Measurements from ENCODE around the gene RNF111. TPM values are rescaled to one million over a fixed set of nuclear protein-coding genes. Genes with fewer than 3 reads are reported as not detected.
A peak's percentile ranks its signal among the peaks of the same experiment; 100 is the strongest.

RNF111 gene
- total and polyA plus RNA-seq, 2 donors (not counting 1 experiment from before 2014, with no cell fraction given), result 19.3 to 20.9 TPM

GRCh38 chr15:59104602-59104911 is 117.1 kb downstream of the RNF111 start:
- Histone ChIP-seq H3K79me2 (ENCODE audit: control insufficient read depth, insufficient read depth, low read length) (peaks cover 26% of the 10 kb centered on the region), H3K27ac (ENCODE audit: insufficient read depth, low read length) (peak overlapping the region; percentile 86), H4K20me1 (ENCODE audit: control insufficient read depth, extremely low read depth, insufficient read depth, low read length) (no peaks in the 10 kb centered on the region), H3K9me3 (ENCODE audit: control insufficient read depth, insufficient read depth, low read depth, low read length) (no peaks in the 10 kb centered on the region), H3K9ac (ENCODE audit: insufficient read depth, low read length) (peak overlapping the region; percentile 32), H3K27me3 (ENCODE audit: control insufficient read depth, insufficient read depth, low read length) (no peaks in the 10 kb centered on the region), H3K4me2 (ENCODE audit: extremely low read depth, insufficient read depth, low read length) (peak overlapping the region; percentile 92), H3K4me1 (ENCODE audit: control insufficient read depth, extremely low read depth, insufficient read depth, low read length) (no peaks in the 10 kb centered on the region), H2AFZ (ENCODE audit: low read length) (peak overlapping the region; percentile 82), H3K4me3 (replicated peaks in 1 of 4; ENCODE audit: control extremely low read depth in 1 of 4, insufficient read depth in 1 of 4, low read depth in 3 of 4, low read length in 4 of 4) (peak overlapping the region; percentile 56 to 88 (median 84)), H3K36me3 (ENCODE audit: control insufficient read depth, insufficient read depth, low read length) (peaks cover 7% of the 10 kb centered on the region)
- no peak for DNase-seq (ENCODE audit: low read depth in 2 of 2)
- TF ChIP-seq CTCF (conservative IDR thresholded peaks at IDR 0.05 in 1 of 2, IDR thresholded peaks at IDR 0.05 in 1 of 2; ENCODE audit: low read depth in 1 of 2, low read length in 2 of 2), result no peak
- TF ChIP-seq EZH2 (IDR thresholded peaks at IDR 0.05; ENCODE audit: low read length, missing control alignments), result no peak

GRCh38 chr15:59104912-59105732 is 117.7 kb downstream of the RNF111 start, which contains the start of gene CCNB2:
Gene CCNB2, plus strand, starts transcription at chr15:59105146. Its CDS starts 123 bp downstream, at chr15:59105269.
- peak; percentile 92 to 95 for DNase-seq (ENCODE audit: low read depth in 2 of 2)

More at GRCh38 chr15:59104912-59105732, 117.7 kb downstream of the RNF111 start, which contains the start of gene CCNB2:
- H3K9ac ChIP-seq (ENCODE audit: insufficient read depth, low read length), result peak within 1 kb of the TSS; percentile 68
- H3K27ac ChIP-seq (ENCODE audit: insufficient read depth, low read length), result peak within 1 kb of the TSS; percentile 86
- TF ChIP-seq CTCF (conservative IDR thresholded peaks at IDR 0.05 in 1 of 2, IDR thresholded peaks at IDR 0.05 in 1 of 2; ENCODE audit: low read depth in 1 of 2, low read length in 2 of 2) (no peak), EZH2 (IDR thresholded peaks at IDR 0.05; ENCODE audit: low read length, missing control alignments) (no peak)
- no peaks in the 10 kb centered on the region for H3K9me3 ChIP-seq (ENCODE audit: control insufficient read depth, insufficient read depth, low read depth, low read length)
- H4K20me1 ChIP-seq (ENCODE audit: control insufficient read depth, extremely low read depth, insufficient read depth, low read length), result no peaks in the 10 kb centered on the region
- no peaks in the 10 kb centered on the region for H3K27me3 ChIP-seq (ENCODE audit: control insufficient read depth, insufficient read depth, low read length)
- no peaks in the 10 kb centered on the region for H3K4me1 ChIP-seq (ENCODE audit: control insufficient read depth, extremely low read depth, insufficient read depth, low read length)
- H3K4me3 ChIP-seq (replicated peaks in 1 of 4; ENCODE audit: control extremely low read depth in 1 of 4, insufficient read depth in 1 of 4, low read depth in 3 of 4, low read length in 4 of 4), result peak within 1 kb of the TSS; percentile 82 to 97 (median 87)
- H3K79me2 ChIP-seq (ENCODE audit: control insufficient read depth, insufficient read depth, low read length), result peaks cover 26% of the 10 kb centered on the region
- H2AFZ ChIP-seq (ENCODE audit: low read length), result peak within 1 kb of the TSS; percentile 82
- H3K36me3 ChIP-seq (ENCODE audit: control insufficient read depth, insufficient read depth, low read length), result peaks cover 7% of the 10 kb centered on the region
- peak within 1 kb of the TSS; percentile 92 for H3K4me2 ChIP-seq (ENCODE audit: extremely low read depth, insufficient read depth, low read length)

All from fibroblast of lung (primary cell).